HFF-Myc (cell line): ENCODE results near the gene ZNF710.
"Not testable (repeated sequence)": the region's sequence is repeated elsewhere in the genome, so short reads cannot be mapped to it uniquely, and the experiment has no call there.

Experiments used
- DNase-seq: peaks from one replicate; pipeline ENCODE4 v3.0.0-alpha.2; 2011; ENCODE audit warnings: low read depth; ENCODE audit errors: extremely low read depth
- H3K4me3 ChIP-seq: replicated peaks from 2 replicates; pipeline ENCODE4 v1.5.1; 2011; ENCODE audit warnings: low read depth, mild to moderate bottlenecking, control low read depth, low read length
- TF ChIP-seq, protein P1 (sequence below): IDR thresholded peaks from 2 replicates; pipeline ENCODE4 v1.5.1; 2012; ENCODE audit warnings: mild to moderate bottlenecking, low read depth, low read length, control low read depth; ENCODE audit errors: missing control alignments

ZNF710 gene

GRCh38 chr15:90105521-90105920, 104.4 kb downstream of the ZNF710 start:
- TF ChIP-seq, protein P1, sequence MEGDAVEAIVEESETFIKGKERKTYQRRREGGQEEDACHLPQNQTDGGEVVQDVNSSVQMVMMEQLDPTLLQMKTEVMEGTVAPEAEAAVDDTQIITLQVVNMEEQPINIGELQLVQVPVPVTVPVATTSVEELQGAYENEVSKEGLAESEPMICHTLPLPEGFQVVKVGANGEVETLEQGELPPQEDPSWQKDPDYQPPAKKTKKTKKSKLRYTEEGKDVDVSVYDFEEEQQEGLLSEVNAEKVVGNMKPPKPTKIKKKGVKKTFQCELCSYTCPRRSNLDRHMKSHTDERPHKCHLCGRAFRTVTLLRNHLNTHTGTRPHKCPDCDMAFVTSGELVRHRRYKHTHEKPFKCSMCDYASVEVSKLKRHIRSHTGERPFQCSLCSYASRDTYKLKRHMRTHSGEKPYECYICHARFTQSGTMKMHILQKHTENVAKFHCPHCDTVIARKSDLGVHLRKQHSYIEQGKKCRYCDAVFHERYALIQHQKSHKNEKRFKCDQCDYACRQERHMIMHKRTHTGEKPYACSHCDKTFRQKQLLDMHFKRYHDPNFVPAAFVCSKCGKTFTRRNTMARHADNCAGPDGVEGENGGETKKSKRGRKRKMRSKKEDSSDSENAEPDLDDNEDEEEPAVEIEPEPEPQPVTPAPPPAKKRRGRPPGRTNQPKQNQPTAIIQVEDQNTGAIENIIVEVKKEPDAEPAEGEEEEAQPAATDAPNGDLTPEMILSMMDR, result no peak
- H3K4me3 ChIP-seq, result no peak overlapping the region
- no peak for DNase-seq

- no peak overlapping the region for H3K4me3 ChIP-seq
- TF ChIP-seq, protein P1, result no peak
- no peak for DNase-seq
Measured at GRCh38 chr15:90106522-90107117, 105.5 kb downstream of the ZNF710 start.

DNA sequence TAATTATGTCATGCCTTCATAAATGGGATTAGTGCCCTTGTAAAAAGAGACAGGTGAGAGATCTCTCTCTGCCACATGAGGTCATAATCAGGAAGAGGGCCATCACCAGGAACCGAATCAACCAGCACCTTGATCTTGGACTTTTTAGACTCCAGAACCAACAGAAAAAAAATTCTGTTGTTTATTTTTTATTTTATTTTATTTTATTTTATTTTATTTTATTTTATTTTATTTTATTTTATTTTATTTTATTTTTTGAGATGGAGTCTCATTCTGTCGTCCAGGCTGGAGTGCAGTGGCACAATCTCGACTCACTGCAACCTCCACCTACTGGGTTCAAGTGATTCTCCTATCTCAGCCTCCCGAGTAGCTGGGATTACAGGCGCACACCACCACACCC, 106.9 kb downstream of the ZNF710 start:
- H3K4me3 ChIP-seq, DNase-seq: not testable (repeated sequence)

- DNase-seq, result not testable (repeated sequence)
Measured at GRCh38 chr15:90109163-90109751, 108.1 kb downstream of the ZNF710 start.

GRCh38 chr15:90113166-90113565, 112.0 kb downstream of the ZNF710 start:
- TF ChIP-seq, protein P1, result no peak
- no peak for DNase-seq
- no peak overlapping the region for H3K4me3 ChIP-seq

More at GRCh38 chr15:90109163-90109751, 108.1 kb downstream of the ZNF710 start:
- not testable (repeated sequence) for H3K4me3 ChIP-seq

DNA sequence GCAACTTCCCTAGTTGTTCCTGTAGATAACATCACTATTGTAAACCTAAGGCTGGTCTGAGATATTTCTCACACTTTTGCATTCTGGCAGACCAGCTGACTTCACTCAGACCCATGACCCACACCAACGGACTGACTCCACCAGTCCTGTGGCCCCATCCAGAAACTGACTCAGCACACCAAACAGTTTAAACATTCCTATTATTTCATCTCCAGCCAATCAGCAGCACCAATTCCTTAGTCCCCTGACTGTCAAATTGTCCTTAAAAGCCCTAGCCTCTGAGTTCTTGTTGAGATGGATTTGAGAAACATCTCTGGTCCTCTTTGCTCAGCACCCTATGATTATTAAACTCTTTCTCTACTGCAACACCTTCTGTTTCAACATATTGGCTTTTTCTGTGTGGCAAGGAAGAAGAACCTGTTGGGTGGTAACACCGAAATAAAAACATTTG, 113.4 kb downstream of the ZNF710 start:
- no peak overlapping the region for H3K4me3 ChIP-seq
- TF ChIP-seq, protein P1, result no peak
- DNase-seq, result no peak

DNA sequence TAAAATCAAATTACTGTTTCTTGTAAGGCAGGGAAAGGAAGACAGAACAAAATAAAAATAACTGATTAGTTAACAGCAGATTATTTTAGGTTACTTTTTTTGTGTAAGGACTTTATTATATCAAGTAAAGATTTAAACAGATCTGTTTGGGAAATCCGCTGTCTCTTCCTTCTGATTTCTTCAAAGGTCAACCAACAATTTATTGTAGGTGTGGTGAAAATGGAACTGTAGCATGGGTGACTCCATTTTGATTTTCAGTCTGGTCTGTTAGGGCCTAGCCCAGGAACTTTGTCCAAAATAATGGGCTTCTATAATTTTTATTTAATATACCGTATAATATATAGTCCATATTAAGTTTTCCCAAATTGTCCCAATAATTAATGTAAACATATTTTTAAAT, 114.7 kb downstream of the ZNF710 start:
- no peak for DNase-seq
- no peak overlapping the region for H3K4me3 ChIP-seq
- TF ChIP-seq, protein P1, result no peak

- TF ChIP-seq, protein P1, result no peak
- no peak overlapping the region for H3K4me3 ChIP-seq
- DNase-seq, result no peak
Measured at GRCh38 chr15:90119367-90119766, 118.2 kb downstream of the ZNF710 start.
